NB4 (cell line): ENCODE results near the gene TUT7.

Experiments
- CTCF ChIP-seq: IDR thresholded peaks from one replicate; pipeline ENCODE4 v1.5.1; 2012; ENCODE audit warnings: low read depth, low read length
- MYC ChIP-seq: IDR thresholded peaks from 2 replicates; pipeline ENCODE4 v1.6.1; 2011; ENCODE audit warnings: low read depth, low read length
- POLR2A ChIP-seq: IDR thresholded peaks from 2 replicates; pipeline ENCODE4 v1.6.1; 2011; ENCODE audit warnings: mild to moderate bottlenecking; ENCODE audit not compliant: insufficient read length; ENCODE audit errors: extremely low read depth

GRCh38 chr9:86262492-86262891 lies 91.7 kb downstream of the TUT7 start:
- TF ChIP-seq CTCF (no peak), POLR2A (no peak), MYC (no peak)
